Urinary bladder (tissue), 4 donors: ENCODE data around the gene WNK3. TPM values are rescaled to one million over a fixed set of nuclear protein-coding genes. Genes with fewer than 3 reads are reported as not detected.

Experiments
- DNase-seq: peaks from one replicate; pipeline ENCODE4 v3.0.0-alpha.2; 2015; ENCODE audit errors: extremely low spot score
- H3K27ac ChIP-seq: one replicate; pipeline ENCODE4 v1.5.1; 2013; ENCODE audit warnings: low read depth, mild to moderate bottlenecking, moderate library complexity
- H3K36me3 ChIP-seq: one replicate; pipeline ENCODE4 v1.6.1; 2013; ENCODE audit warnings: mild to moderate bottlenecking, moderate library complexity; ENCODE audit not compliant: insufficient read depth
- H3K4me1 ChIP-seq: one replicate; pipeline ENCODE4 v1.6.1; 2013; ENCODE audit warnings: mild to moderate bottlenecking, moderate library complexity; ENCODE audit not compliant: insufficient read depth
- H3K4me3 ChIP-seq: one replicate; pipeline ENCODE4 v1.5.1; 2013; ENCODE audit warnings: low read depth, low read length
- WGBS: extraction: QIAGEN DNeasy Blood & Tissue Kit; methylation state at CpG from one replicate; pipeline ENCODE4 v1.1.7; 2013; 5-methylcytosine and 5-hydroxymethylcytosine counted together
- polyA plus RNA-seq: library from polyadenylated mRNA; stranded (reverse); fragments of 200-250 nt; gene quantifications from one replicate; pipeline ENCODE4 v1.2.3, GENCODE V29; 2013
- small RNA-seq: library from RNA; depleted of rRNA; stranded (forward); fragments of <200 nt; gene quantifications from one replicate; pipeline ENCODE3, GENCODE V24; 2014
- total RNA-seq: library from RNA; depleted of rRNA; stranded (reverse); fragments of >200 nt; gene quantifications from one replicate; pipeline ENCODE4 v1.2.3, GENCODE V29; 2014
- donor health status: healthy with polysubstance abuse.
- donor health status: healthy.

WNK3 gene
- total and polyA plus RNA-seq, 2 donors = 0.49 to 8.7 TPM

GRCh38 chrX:54171527-54172250 lies 186.2 kb downstream of the WNK3 start:
- WGBS = 63% methylated on average over 4 of the region's 4 CpGs
- no peak overlapping the region for H3K4me3 ChIP-seq
- no peak overlapping the region for H3K27ac ChIP-seq
- no peaks in the 10 kb centered on the region for H3K4me1 ChIP-seq
- no peak for DNase-seq
- H3K36me3 ChIP-seq = peaks cover 2% of the 10 kb centered on the region

- DNase-seq = no peak
- no peak overlapping the region for H3K4me3 ChIP-seq
- no peak overlapping the region for H3K27ac ChIP-seq
- H3K4me1 ChIP-seq = no peaks in the 10 kb centered on the region
- H3K36me3 ChIP-seq = peaks cover 2% of the 10 kb centered on the region
Measured at GRCh38 chrX:54171091-54171490, 186.8 kb downstream of the WNK3 start.

GRCh38 chrX:54166915-54167314 lies 190.9 kb downstream of the WNK3 start:
- H3K27ac ChIP-seq = no peak overlapping the region
- no peak for DNase-seq
- H3K4me3 ChIP-seq = no peak overlapping the region
- no peaks in the 10 kb centered on the region for H3K4me1 ChIP-seq
- H3K36me3 ChIP-seq = no peaks in the 10 kb centered on the region
- WGBS = 33% methylated on average over 4 of the region's 4 CpGs

GRCh38 chrX:54157561-54157960 lies 200.3 kb downstream of the WNK3 start:
- no peaks in the 10 kb centered on the region for H3K4me1 ChIP-seq
- H3K4me3 ChIP-seq = no peak overlapping the region
- no peak for DNase-seq
- no peak overlapping the region for H3K27ac ChIP-seq
- H3K36me3 ChIP-seq = no peaks in the 10 kb centered on the region

Small RNAs within 50 kb of the gene (small RNA-seq; reads per million reads assigned to genes)
- gene AL589872.1 (not detected), gene RNU6-434P (not detected)

Other genes starting within 250 kb of the WNK3 start
- 9.0 TPM for gene FAM120C, start 174.8 kb downstream of the WNK3 start, total RNA-seq
- gene FAM120C, start 174.8 kb downstream of the WNK3 start, polyA plus RNA-seq = 3.9 TPM
- 11.7 TPM for gene TSR2, start 82.4 kb upstream of the WNK3 start, total RNA-seq
- gene TSR2, start 82.4 kb upstream of the WNK3 start, polyA plus RNA-seq = 48.2 TPM
- 5.7 TPM for gene FGD1, start 138.2 kb upstream of the WNK3 start, total RNA-seq
- 6.4 TPM for gene FGD1, start 138.2 kb upstream of the WNK3 start, polyA plus RNA-seq
- gene GNL3L, start 172.2 kb upstream of the WNK3 start, total RNA-seq = 21.9 TPM
- gene GNL3L, start 172.2 kb upstream of the WNK3 start, polyA plus RNA-seq = 5.9 TPM